Body of pancreas (tissue), 4 donors: ENCODE data around the gene KIF1B.

Experiments used
- CTCF ChIP-seq, 7 experiments: fragments of 450-650 bp in 4 of 7; fragments of 200-600 bp in 3 of 7; sonication (generic) in 3 of 7; IDR thresholded peaks; one replicate each; pipeline ENCODE4 v1.5.1; 2016 to 2019; ENCODE audit warnings: antibody characterized with exemption in 7 of 7
- POLR2A ChIP-seq, 3 donors: fragments of 450-650 bp; IDR thresholded peaks; one replicate each; pipeline ENCODE4 v1.6.1; 2016; ENCODE audit warnings: antibody characterized with exemption in 3 of 3, mild to moderate bottlenecking in 2 of 3

GRCh38 chr1:10399444-10399941 is 189.1 kb downstream of the KIF1B start:
- no peak for TF ChIP-seq POLR2A (IDR thresholded peaks at IDR 0.05)
- TF ChIP-seq CTCF (IDR thresholded peaks at IDR 0.05) = no peak
